Gastroesophageal sphincter (tissue), 4 donors: ENCODE measurements around the gene PSMD14. TPM values are rescaled to one million over a fixed set of nuclear protein-coding genes. Genes with fewer than 3 reads are reported as not detected.

Source experiments
- ATAC-seq: fragments of 150-250 bp; one replicate; pipeline ENCODE4 v1.9.1; 2016; ENCODE audit warnings: mild to moderate bottlenecking, moderate library complexity
- H3K27ac ChIP-seq, 4 donors: fragments of 200-600 bp; sonication (generic) in 3 of 4; 1 replicate in 3 of 4; 2 replicates in 1 of 4; pipeline ENCODE4 v1.5.1; 2016 to 2019
- H3K27me3 ChIP-seq: fragments of 200-600 bp; sonication (generic); one replicate; pipeline ENCODE4 v1.5.1; 2019
- H3K36me3 ChIP-seq, 2 donors: fragments of 200-600 bp; sonication (generic); one replicate each; pipeline ENCODE4 v1.5.1; 2019; ENCODE audit warnings: control low read depth in 1 of 2
- H3K4me1 ChIP-seq, 3 donors: fragments of 200-600 bp; sonication (generic); 1 replicate in 2 of 3; 2 replicates in 1 of 3; pipeline ENCODE4 v1.5.1; 2016 to 2019; ENCODE audit warnings: control low read depth in 2 of 3
- H3K4me3 ChIP-seq, 2 donors: fragments of 200-600 bp; sonication (generic); one replicate each; pipeline ENCODE4 v1.5.1; 2019; ENCODE audit warnings: mild to moderate bottlenecking in 1 of 2, moderate library complexity in 1 of 2
- H3K9me3 ChIP-seq, 3 donors: fragments of 200-600 bp; sonication (generic); one replicate each; pipeline ENCODE4 v1.5.1; 2017 to 2019; ENCODE audit warnings: control low read depth in 2 of 3
- CTCF ChIP-seq, 4 experiments: fragments of 200-600 bp in 2 of 4; fragments of 450-650 bp in 2 of 4; sonication (generic) in 1 of 4; IDR thresholded peaks; one replicate each; pipeline ENCODE4 v1.5.1; 2017 to 2019; ENCODE audit warnings: antibody characterized with exemption in 4 of 4, mild to moderate bottlenecking in 2 of 4, moderate library complexity in 2 of 4
- EP300 ChIP-seq: sonication (generic); formaldehyde crosslinking; IDR thresholded peaks from one replicate; pipeline ENCODE4 v1.6.1; 2017; ENCODE audit warnings: antibody characterized with exemption, mild to moderate bottlenecking
- POLR2A ChIP-seq, 2 donors: fragments of 450-650 bp; IDR thresholded peaks; one replicate each; pipeline ENCODE4 v1.6.1; 2017; ENCODE audit warnings: antibody characterized with exemption in 2 of 2, mild to moderate bottlenecking in 2 of 2, moderate library complexity in 1 of 2
- POLR2AphosphoS5 ChIP-seq: sonication (generic); formaldehyde crosslinking; IDR thresholded peaks from one replicate; pipeline ENCODE4 v1.6.1; 2017; ENCODE audit warnings: antibody characterized with exemption
- WGBS, 2 donors: methylation state at CpG; one replicate each; pipeline ENCODE4 v1.1.5; 2018; ENCODE audit warnings: low coverage in 1 of 2; 5-methylcytosine and 5-hydroxymethylcytosine counted together
- total RNA-seq, 4 donors: library from RNA; depleted of rRNA; stranded (reverse); fragments of >200 nt; gene quantifications; one replicate each; pipeline ENCODE4 v1.1.0, GENCODE V29; 2016

PSMD14 gene
- total RNA-seq, 4 donors from 2014 or later, result 32.3 to 46.1 (median 35.6) TPM

- Histone ChIP-seq H3K9me3 (no peaks in the 10 kb centered on the region), H3K4me3 (no peak overlapping the region), H3K36me3 (peaks cover 0 to 4% of the 10 kb centered on the region in 2 donors), H3K27ac (no peak overlapping the region), H3K27me3 (no peaks in the 10 kb centered on the region), H3K4me1 (no peaks in the 10 kb centered on the region)
- no peak for ATAC-seq
- no peak for TF ChIP-seq POLR2A (IDR thresholded peaks at IDR 0.05)
- TF ChIP-seq EP300, result no peak
- TF ChIP-seq POLR2AphosphoS5, result no peak
- no peak for TF ChIP-seq CTCF (IDR thresholded peaks at IDR 0.05)
Measured at GRCh38 chr2:161384864-161385263, 76.6 kb downstream of the PSMD14 start.

- no peak overlapping the region for H3K27ac ChIP-seq
- H3K36me3 ChIP-seq, result peaks cover 0 to 4% of the 10 kb centered on the region in 2 donors
- TF ChIP-seq CTCF (IDR thresholded peaks at IDR 0.05), result no peak
- no peak overlapping the region for H3K4me3 ChIP-seq
- no peaks in the 10 kb centered on the region for H3K4me1 ChIP-seq
- WGBS, 2 donors, result 91 to 94% methylated on average over 2 of the region's 2 CpGs
- H3K9me3 ChIP-seq, result no peaks in the 10 kb centered on the region
- ATAC-seq, result no peak
- no peaks in the 10 kb centered on the region for H3K27me3 ChIP-seq
Measured at GRCh38 chr2:161386228-161386824, 78.1 kb downstream of the PSMD14 start.

GRCh38 chr2:161388146-161388779 is 80.0 kb downstream of the PSMD14 start:
- TF ChIP-seq POLR2AphosphoS5, result no peak
- no peak for TF ChIP-seq EP300
- TF ChIP-seq CTCF (IDR thresholded peaks at IDR 0.05), result no peak
- no peak for TF ChIP-seq POLR2A (IDR thresholded peaks at IDR 0.05)
- no peak for ATAC-seq
- 85 to 100% methylated on average over 2 of the region's 2 CpGs for WGBS, 2 donors

GRCh38 chr2:161391737-161392506 is 83.7 kb downstream of the PSMD14 start:
- 92 to 94% methylated on average over 2 to 3 of the region's 4 CpGs for WGBS, 2 donors
- H3K9me3 ChIP-seq, result no peaks in the 10 kb centered on the region

More at GRCh38 chr2:161388146-161388779, 80.0 kb downstream of the PSMD14 start:
- Histone ChIP-seq H3K4me1 (no peaks in the 10 kb centered on the region), H3K4me3 (no peak overlapping the region), H3K9me3 (no peaks in the 10 kb centered on the region), H3K27me3 (no peaks in the 10 kb centered on the region), H3K27ac (no peak overlapping the region), H3K36me3 (peaks cover 0 to 13% of the 10 kb centered on the region in 2 donors)

More at GRCh38 chr2:161391737-161392506, 83.7 kb downstream of the PSMD14 start:
- H3K4me3 ChIP-seq, result no peak overlapping the region
- no peak for ATAC-seq
- TF ChIP-seq EP300, result no peak
- no peak for TF ChIP-seq POLR2AphosphoS5
- TF ChIP-seq POLR2A (IDR thresholded peaks at IDR 0.05), result no peak
- TF ChIP-seq CTCF (IDR thresholded peaks at IDR 0.05), result no peak
- H3K4me1 ChIP-seq, result no peaks in the 10 kb centered on the region
- H3K36me3 ChIP-seq, result peaks cover 0 to 34% of the 10 kb centered on the region in 2 donors
- no peaks in the 10 kb centered on the region for H3K27me3 ChIP-seq
- no peak overlapping the region for H3K27ac ChIP-seq
